GM12892 (cell line): Measurements from ENCODE around the gene EIF1B.

Experiments used
- POLR2AphosphoS5 ChIP-seq: IDR thresholded peaks from 2 replicates; pipeline ENCODE4 v1.6.1; 2011; ENCODE audit warnings: low read depth, low read length, control low read depth
- TAF1 ChIP-seq: IDR thresholded peaks from 2 replicates; pipeline ENCODE4 v1.6.1; 2011; ENCODE audit warnings: low read depth, mild to moderate bottlenecking, control low read depth, low read length, borderline replicate concordance

DNA sequence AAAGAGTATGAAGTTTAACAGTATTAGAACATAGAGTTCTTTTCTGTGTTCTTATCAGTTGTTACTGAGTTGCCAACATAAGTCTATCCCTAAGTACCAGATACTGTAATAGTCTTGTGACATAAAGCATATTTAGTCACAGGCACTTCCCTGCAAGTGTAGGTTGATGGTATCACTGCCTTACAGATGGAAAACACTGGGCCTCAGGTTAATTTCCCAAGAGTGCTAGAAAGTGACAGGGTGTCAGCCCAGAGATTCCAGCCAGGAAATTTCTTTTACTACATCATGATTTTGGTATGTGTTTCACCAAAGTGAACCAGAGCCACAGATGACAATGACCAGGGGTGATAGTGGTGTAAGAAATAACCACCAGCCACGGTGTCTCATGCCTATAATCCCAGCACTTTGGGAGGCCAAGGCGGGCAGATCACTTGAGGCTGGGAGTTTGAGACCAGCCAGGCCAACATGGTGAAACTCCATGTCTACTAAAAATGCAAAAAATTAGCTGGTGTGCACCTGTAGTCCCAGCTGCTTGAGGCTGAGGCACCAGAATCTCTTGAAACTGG, 3.2 kb downstream of the EIF1B start:
- no peak for TF ChIP-seq POLR2AphosphoS5
- TF ChIP-seq TAF1, result no peak
